GM12874 (cell line): ENCODE results near the gene DOCK2.

Experiments
- TF ChIP-seq, protein P1 (sequence below): IDR thresholded peaks from 2 replicates; pipeline ENCODE4 v1.5.1; 2011; ENCODE audit warnings: low read depth, mild to moderate bottlenecking, control low read depth, low read length, moderate library complexity; ENCODE audit not compliant: insufficient read depth

Gene DOCK2

GRCh38 chr5:169826618-169827017 lies 189.5 kb downstream of the DOCK2 start:
- TF ChIP-seq, protein P1, sequence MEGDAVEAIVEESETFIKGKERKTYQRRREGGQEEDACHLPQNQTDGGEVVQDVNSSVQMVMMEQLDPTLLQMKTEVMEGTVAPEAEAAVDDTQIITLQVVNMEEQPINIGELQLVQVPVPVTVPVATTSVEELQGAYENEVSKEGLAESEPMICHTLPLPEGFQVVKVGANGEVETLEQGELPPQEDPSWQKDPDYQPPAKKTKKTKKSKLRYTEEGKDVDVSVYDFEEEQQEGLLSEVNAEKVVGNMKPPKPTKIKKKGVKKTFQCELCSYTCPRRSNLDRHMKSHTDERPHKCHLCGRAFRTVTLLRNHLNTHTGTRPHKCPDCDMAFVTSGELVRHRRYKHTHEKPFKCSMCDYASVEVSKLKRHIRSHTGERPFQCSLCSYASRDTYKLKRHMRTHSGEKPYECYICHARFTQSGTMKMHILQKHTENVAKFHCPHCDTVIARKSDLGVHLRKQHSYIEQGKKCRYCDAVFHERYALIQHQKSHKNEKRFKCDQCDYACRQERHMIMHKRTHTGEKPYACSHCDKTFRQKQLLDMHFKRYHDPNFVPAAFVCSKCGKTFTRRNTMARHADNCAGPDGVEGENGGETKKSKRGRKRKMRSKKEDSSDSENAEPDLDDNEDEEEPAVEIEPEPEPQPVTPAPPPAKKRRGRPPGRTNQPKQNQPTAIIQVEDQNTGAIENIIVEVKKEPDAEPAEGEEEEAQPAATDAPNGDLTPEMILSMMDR, result peak; percentile 10; the same call in 1 of the 2 replicates

DNA sequence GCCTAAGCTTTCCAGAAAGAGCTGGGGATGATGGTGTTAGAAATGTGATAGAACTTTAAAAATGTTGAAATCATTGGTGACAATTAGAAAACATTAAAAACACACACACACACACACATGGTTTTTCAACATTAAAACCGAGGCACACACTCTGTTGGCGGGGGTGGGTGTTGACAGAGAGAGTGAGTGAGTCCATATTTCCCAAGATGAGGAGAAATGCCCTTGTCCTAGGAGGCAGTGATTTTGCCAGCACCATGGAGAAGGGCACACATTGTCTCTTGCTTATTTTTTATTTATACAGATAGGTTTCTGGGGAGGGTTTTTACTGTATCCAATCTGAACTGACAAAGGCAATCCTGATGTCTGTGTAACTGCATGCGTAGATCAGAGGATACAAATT lies 190.7 kb downstream of the DOCK2 start:
- TF ChIP-seq, protein P1, result no peak

DNA sequence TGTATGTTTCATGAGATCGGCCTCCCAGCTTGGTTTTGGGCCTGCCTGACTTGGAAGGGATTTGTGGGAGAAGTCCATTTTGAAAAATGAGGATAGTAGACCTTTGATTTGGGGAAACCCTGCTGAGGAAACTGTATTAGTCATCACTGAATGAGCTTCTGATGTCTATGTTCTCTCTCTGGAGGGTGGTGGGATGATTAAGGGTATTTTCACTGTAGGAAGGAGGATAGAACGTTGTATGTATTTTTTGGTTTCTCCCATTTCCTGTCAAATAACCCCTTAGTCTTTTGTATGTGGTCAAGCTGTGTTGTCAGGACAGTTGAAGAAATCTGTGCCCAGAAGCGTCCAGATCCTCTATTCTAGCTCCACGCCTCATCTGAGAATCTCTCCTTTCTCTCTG lies 191.3 kb downstream of the DOCK2 start:
- TF ChIP-seq, protein P1, result no peak

GRCh38 chr5:169831331-169831730 lies 194.3 kb downstream of the DOCK2 start:
- TF ChIP-seq, protein P1, result no peak

GRCh38 chr5:169832304-169832703 lies 195.2 kb downstream of the DOCK2 start:
- TF ChIP-seq, protein P1, result no peak

DNA sequence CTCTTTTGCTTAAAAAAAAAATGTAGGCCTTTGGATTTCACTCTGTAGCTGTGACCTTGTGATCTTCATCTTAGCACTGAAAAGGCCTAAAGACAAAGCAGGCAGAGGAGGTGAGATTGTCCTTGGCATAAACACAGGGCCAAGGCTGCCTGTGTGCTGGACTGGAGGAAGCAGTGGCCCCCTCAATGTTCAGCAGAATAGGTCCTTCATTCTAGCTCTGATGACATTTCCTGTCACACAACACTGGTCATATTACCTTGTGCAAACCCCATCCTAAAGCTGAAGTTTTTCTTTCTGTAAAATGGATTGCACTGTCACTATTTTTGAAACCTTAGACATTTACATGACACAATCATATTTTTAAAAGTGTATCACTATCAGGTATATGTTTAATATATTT lies 195.8 kb downstream of the DOCK2 start:
- TF ChIP-seq, protein P1, result no peak

GRCh38 chr5:169836835-169837536 lies 199.9 kb downstream of the DOCK2 start:
- TF ChIP-seq, protein P1, result no peak

DNA sequence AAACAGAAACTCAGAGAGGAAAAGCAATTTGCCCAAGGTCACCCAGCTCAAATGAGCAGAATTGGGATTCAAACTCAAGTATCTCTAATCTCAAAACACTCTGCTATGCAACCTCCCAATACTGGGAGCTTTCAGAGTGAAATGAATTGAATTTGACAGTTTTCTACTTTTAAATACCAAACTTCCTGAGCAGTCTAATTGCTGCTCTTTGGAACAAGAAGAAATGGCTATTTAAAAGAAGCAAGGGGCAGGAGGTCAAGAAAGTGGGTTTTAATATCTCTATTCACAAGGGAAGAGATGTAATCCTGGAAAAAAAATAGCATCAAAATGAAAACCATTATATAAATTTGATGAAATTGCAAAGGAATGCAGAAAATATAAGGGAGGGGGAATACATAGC lies 200.6 kb downstream of the DOCK2 start:
- TF ChIP-seq, protein P1, result no peak
